ENCODE results near the gene BNC2. TPM values are rescaled to one million over a fixed set of nuclear protein-coding genes. Genes with fewer than 3 reads are reported as not detected.

The BNC2 gene
- total RNA-seq, 2 experiments from 2014 or later: not detected

DNA sequence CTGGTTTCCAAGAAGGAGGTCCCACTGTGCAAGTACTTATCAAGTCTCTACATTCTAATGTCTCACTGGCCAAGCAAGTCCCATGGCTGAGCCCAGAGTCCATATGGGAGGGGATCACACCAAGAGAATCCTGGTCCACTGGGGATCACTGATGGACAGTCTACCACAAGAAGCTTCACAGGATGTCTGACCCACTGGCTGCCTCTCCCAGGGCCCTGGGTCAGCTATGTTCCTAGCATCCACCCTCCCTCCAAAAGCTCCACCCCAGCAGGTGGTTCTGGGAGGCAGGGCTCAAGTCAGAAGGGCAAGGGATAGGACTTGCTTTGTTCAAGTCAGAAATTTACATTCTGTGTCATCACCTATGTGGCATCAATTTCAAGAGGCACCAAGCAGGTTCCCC lies 508.5 kb downstream of the BNC2 start:
- Mint-ChIP-seq H3K27ac (no peak overlapping the region), H3K36me3 (ENCODE audit: low read depth) (no peaks in the 10 kb centered on the region), H3K4me3 (no peak overlapping the region), H3K4me1 (ENCODE audit: low read depth) (no peaks in the 10 kb centered on the region), H3K27me3 (no peaks in the 10 kb centered on the region), H3K9me3 (peaks cover 6% of the 10 kb centered on the region)
- no peak for ATAC-seq (ENCODE audit: poor library complexity)
- TF ChIP-seq, protein P1, sequence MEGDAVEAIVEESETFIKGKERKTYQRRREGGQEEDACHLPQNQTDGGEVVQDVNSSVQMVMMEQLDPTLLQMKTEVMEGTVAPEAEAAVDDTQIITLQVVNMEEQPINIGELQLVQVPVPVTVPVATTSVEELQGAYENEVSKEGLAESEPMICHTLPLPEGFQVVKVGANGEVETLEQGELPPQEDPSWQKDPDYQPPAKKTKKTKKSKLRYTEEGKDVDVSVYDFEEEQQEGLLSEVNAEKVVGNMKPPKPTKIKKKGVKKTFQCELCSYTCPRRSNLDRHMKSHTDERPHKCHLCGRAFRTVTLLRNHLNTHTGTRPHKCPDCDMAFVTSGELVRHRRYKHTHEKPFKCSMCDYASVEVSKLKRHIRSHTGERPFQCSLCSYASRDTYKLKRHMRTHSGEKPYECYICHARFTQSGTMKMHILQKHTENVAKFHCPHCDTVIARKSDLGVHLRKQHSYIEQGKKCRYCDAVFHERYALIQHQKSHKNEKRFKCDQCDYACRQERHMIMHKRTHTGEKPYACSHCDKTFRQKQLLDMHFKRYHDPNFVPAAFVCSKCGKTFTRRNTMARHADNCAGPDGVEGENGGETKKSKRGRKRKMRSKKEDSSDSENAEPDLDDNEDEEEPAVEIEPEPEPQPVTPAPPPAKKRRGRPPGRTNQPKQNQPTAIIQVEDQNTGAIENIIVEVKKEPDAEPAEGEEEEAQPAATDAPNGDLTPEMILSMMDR (IDR thresholded peaks at IDR 0.05): no peak
- ChIA-PET POLR2A (no interaction called here), CTCF (no interaction called here)
- intact Hi-C loops (cut with DNase I, micrococcal nuclease): no loop called here
- H3K4me1 ChIP-seq (ENCODE audit: insufficient read depth, low read length): no peaks in the 10 kb centered on the region
- H3K27ac ChIP-seq (ENCODE audit: low read depth in 1 of 2, low read length in 2 of 2): no peak overlapping the region
- no peaks in the 10 kb centered on the region for H3K27me3 ChIP-seq (ENCODE audit: control insufficient read depth in 1 of 2, insufficient read depth in 2 of 2, low read length in 2 of 2)
- DNase-seq: no peak
- peaks cover 0 to 5% of the 10 kb centered on the region in 2 experiments for H3K9me3 ChIP-seq (ENCODE audit: control insufficient read depth in 1 of 2, insufficient read depth in 1 of 2, low read length in 2 of 2)
- H3K36me3 ChIP-seq (ENCODE audit: insufficient read depth, low read length): no peaks in the 10 kb centered on the region
- no peak overlapping the region for H3K4me3 ChIP-seq (ENCODE audit: low read length)

DNA sequence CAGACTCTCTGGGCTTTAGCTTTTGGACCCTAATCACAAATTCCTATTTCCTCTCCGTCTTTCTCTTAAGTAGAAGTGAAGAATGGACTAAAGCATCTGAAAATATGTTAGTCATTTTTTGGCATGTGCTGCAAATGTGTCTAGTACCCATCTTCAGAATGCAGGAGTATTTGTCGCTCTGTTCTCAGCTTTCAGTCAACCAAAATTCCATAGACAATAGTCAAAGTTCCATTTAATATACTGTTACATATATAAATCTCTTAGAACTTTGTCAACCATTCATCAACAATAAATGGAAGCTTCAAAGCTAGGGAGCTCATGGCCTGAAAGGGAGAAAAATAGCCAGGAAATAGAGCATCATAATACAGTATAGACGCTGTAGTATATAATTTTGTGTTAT lies 509.4 kb downstream of the BNC2 start:
- Mint-ChIP-seq H3K4me1 (ENCODE audit: low read depth) (no peaks in the 10 kb centered on the region), H3K27ac (no peak overlapping the region), H3K36me3 (ENCODE audit: low read depth) (no peaks in the 10 kb centered on the region), H3K27me3 (no peaks in the 10 kb centered on the region), H3K4me3 (no peak overlapping the region), H3K9me3 (peaks cover 6% of the 10 kb centered on the region)
- H3K36me3 ChIP-seq (ENCODE audit: insufficient read depth, low read length): no peaks in the 10 kb centered on the region
- H3K27ac ChIP-seq (ENCODE audit: low read depth in 1 of 2, low read length in 2 of 2): no peak overlapping the region
- DNase-seq (no peak), ATAC-seq (ENCODE audit: poor library complexity) (no peak)
- intact Hi-C loops (cut with DNase I, micrococcal nuclease): no loop called here
- TF ChIP-seq, protein P1 (IDR thresholded peaks at IDR 0.05): no peak
- ChIA-PET CTCF (no interaction called here), POLR2A (no interaction called here)
- H3K27me3 ChIP-seq (ENCODE audit: control insufficient read depth in 1 of 2, insufficient read depth in 2 of 2, low read length in 2 of 2): no peaks in the 10 kb centered on the region
- no peaks in the 10 kb centered on the region for H3K4me1 ChIP-seq (ENCODE audit: insufficient read depth, low read length)
- H3K4me3 ChIP-seq (ENCODE audit: low read length): no peak overlapping the region
- H3K9me3 ChIP-seq (ENCODE audit: control insufficient read depth in 1 of 2, insufficient read depth in 1 of 2, low read length in 2 of 2): peaks cover 0 to 9% of the 10 kb centered on the region in 2 experiments

DNA sequence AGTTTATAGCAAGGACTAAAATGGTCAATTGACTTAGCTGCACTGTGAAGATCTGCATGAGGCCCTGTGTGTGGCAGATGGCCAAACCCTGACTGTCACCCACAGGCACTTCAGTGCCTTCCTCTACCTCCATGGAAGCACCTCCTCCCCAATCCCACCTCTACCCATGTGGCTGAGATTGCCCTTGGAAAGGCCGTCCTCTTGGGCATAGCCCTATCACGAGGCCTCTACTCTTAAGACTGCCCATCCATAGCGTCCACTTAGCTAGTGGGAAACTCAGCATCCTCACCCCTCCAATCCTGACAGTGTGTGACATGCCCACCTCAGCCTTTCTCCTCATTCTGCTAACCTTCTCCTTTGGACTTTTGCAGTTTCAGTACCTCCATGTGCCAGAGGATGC lies 510.2 kb downstream of the BNC2 start:
- Mint-ChIP-seq H3K9me3 (peaks cover 4% of the 10 kb centered on the region), H3K27ac (no peak overlapping the region), H3K4me1 (ENCODE audit: low read depth) (no peaks in the 10 kb centered on the region), H3K27me3 (no peaks in the 10 kb centered on the region), H3K36me3 (ENCODE audit: low read depth) (no peaks in the 10 kb centered on the region), H3K4me3 (no peak overlapping the region)
- ATAC-seq (ENCODE audit: poor library complexity) (no peak), DNase-seq (no peak)
- ChIA-PET CTCF (no interaction called here), POLR2A (no interaction called here)
- Histone ChIP-seq H3K4me1 (ENCODE audit: insufficient read depth, low read length) (no peaks in the 10 kb centered on the region), H3K27ac (ENCODE audit: low read depth in 1 of 2, low read length in 2 of 2) (no peak overlapping the region), H3K9me3 (ENCODE audit: control insufficient read depth in 1 of 2, insufficient read depth in 1 of 2, low read length in 2 of 2) (peaks cover 0 to 9% of the 10 kb centered on the region in 2 experiments), H3K27me3 (ENCODE audit: control insufficient read depth in 1 of 2, insufficient read depth in 2 of 2, low read length in 2 of 2) (no peaks in the 10 kb centered on the region), H3K4me3 (ENCODE audit: low read length) (no peak overlapping the region), H3K36me3 (ENCODE audit: insufficient read depth, low read length) (no peaks in the 10 kb centered on the region)
- intact Hi-C loops (cut with DNase I, micrococcal nuclease): no loop called here
- TF ChIP-seq, protein P1 (IDR thresholded peaks at IDR 0.05): no peak
